Suprapubic skin (tissue), 3 donors: ENCODE measurements around the gene IL4.

Experiments used
- CTCF ChIP-seq, 2 donors: fragments of 200-600 bp in 1 of 2; fragments of 450-650 bp in 1 of 2; sonication (generic) in 1 of 2; IDR thresholded peaks; one replicate each; pipeline ENCODE4 v1.5.1; 2016 to 2019; ENCODE audit warnings: antibody characterized with exemption in 2 of 2, mild to moderate bottlenecking in 1 of 2, moderate library complexity in 1 of 2
- EP300 ChIP-seq: sonication (generic); formaldehyde crosslinking; IDR thresholded peaks from one replicate; pipeline ENCODE4 v1.6.1; 2017; ENCODE audit warnings: antibody characterized with exemption
- POLR2A ChIP-seq, 2 donors: fragments of 450-650 bp; IDR thresholded peaks; one replicate each; pipeline ENCODE4 v1.6.1; 2017; ENCODE audit warnings: antibody characterized with exemption in 2 of 2, mild to moderate bottlenecking in 2 of 2, moderate library complexity in 2 of 2

- TF ChIP-seq CTCF (IDR thresholded peaks at IDR 0.05) (no peak), POLR2A (IDR thresholded peaks at IDR 0.05) (no peak), EP300 (no peak)
These were observed 15.1 kb upstream of the IL4 start for GRCh38 chr5:132658381-132659302.
